ENCODE data around the gene LMCD1. TPM values are rescaled to one million over a fixed set of nuclear protein-coding genes. Genes with fewer than 3 reads are reported as not detected.

Gene LMCD1
- total and polyA plus RNA-seq, 7 donors = 6.5 to 49.3 (median 16.2) TPM

- H3K27me3 ChIP-seq = no peaks in the 10 kb centered on the region
- H3K9me3 ChIP-seq = no peaks in the 10 kb centered on the region
- H3K4me1 ChIP-seq = no peaks in the 10 kb centered on the region
- WGBS, 2 donors = 80 to 95% methylated on average over 4 of the region's 4 CpGs
- H3K36me3 ChIP-seq = no peaks in the 10 kb centered on the region
- TF ChIP-seq CTCF (IDR thresholded peaks at IDR 0.05) (no peak), POLR2AphosphoS5 (IDR thresholded peaks at IDR 0.05) (no peak), EP300 (IDR thresholded peaks at IDR 0.05) (no peak)
- DNase-seq = no peak
- H3K27ac ChIP-seq = no peak overlapping the region
- intact Hi-C loops (cut with DNase I) = no loop called here
- H3K4me3 ChIP-seq = no peak overlapping the region
These were observed 45.0 kb downstream of the LMCD1 start for GRCh38 chr3:8546609-8547008.

GRCh38 chr3:8548502-8549275, 47.1 kb downstream of the LMCD1 start:
- no peak for DNase-seq
- no peaks in the 10 kb centered on the region for H3K4me1 ChIP-seq
- no peaks in the 10 kb centered on the region for H3K36me3 ChIP-seq
- H3K27me3 ChIP-seq = no peaks in the 10 kb centered on the region
- no peak overlapping the region for H3K4me3 ChIP-seq
- no peak for TF ChIP-seq CTCF (IDR thresholded peaks at IDR 0.05)
- TF ChIP-seq POLR2AphosphoS5 (IDR thresholded peaks at IDR 0.05) = no peak
- TF ChIP-seq POLR2A (IDR thresholded peaks at IDR 0.05) = no peak
- no peak for TF ChIP-seq EP300 (IDR thresholded peaks at IDR 0.05)
- WGBS, 2 donors = 96% methylated on average over 17 of the region's 17 CpGs
- no peak overlapping the region for H3K27ac ChIP-seq
- intact Hi-C loops (cut with DNase I) = no loop called here
- H3K9me3 ChIP-seq = no peaks in the 10 kb centered on the region

GRCh38 chr3:8549354-8549753, 47.7 kb downstream of the LMCD1 start:
- Histone ChIP-seq H3K27me3 (no peaks in the 10 kb centered on the region), H3K4me1 (no peaks in the 10 kb centered on the region), H3K27ac (no peak overlapping the region), H3K4me3 (no peak overlapping the region), H3K9me3 (no peaks in the 10 kb centered on the region), H3K36me3 (no peaks in the 10 kb centered on the region)
- DNase-seq = no peak
- TF ChIP-seq POLR2AphosphoS5 (IDR thresholded peaks at IDR 0.05) (no peak), POLR2A (IDR thresholded peaks at IDR 0.05) (no peak), CTCF (IDR thresholded peaks at IDR 0.05) (no peak), EP300 (IDR thresholded peaks at IDR 0.05) (no peak)
- 85 to 88% methylated on average over 1 of the region's 1 CpG for WGBS, 2 donors
- intact Hi-C loops (cut with DNase I) = no loop called here

GRCh38 chr3:8550611-8551010, 49.0 kb downstream of the LMCD1 start:
- 59 to 78% methylated on average over 6 of the region's 6 CpGs for WGBS, 2 donors
- H3K36me3 ChIP-seq = no peaks in the 10 kb centered on the region
- intact Hi-C loops (cut with DNase I) = no loop called here
- TF ChIP-seq POLR2A (IDR thresholded peaks at IDR 0.05) (no peak), CTCF (IDR thresholded peaks at IDR 0.05) (no peak), POLR2AphosphoS5 (IDR thresholded peaks at IDR 0.05) (no peak), EP300 (IDR thresholded peaks at IDR 0.05) (no peak)
- no peak for DNase-seq
- H3K4me1 ChIP-seq = no peaks in the 10 kb centered on the region
- no peaks in the 10 kb centered on the region for H3K27me3 ChIP-seq
- no peaks in the 10 kb centered on the region for H3K9me3 ChIP-seq
- no peak overlapping the region for H3K4me3 ChIP-seq
- no peak overlapping the region for H3K27ac ChIP-seq

Data from sigmoid colon (tissue), 7 donors.